Fibroblast of skin of scalp (primary cell): Measurements from ENCODE around the gene COL20A1.

Experiments used
- DNase-seq: peaks from one replicate; pipeline ENCODE4 v3.0.0-alpha.2; 2013

The COL20A1 gene

GRCh38 chr20:63363981-63364561, 71.1 kb downstream of the COL20A1 start:
- no peak for DNase-seq

GRCh38 chr20:63364801-63365585, 72.0 kb downstream of the COL20A1 start:
- no peak for DNase-seq

GRCh38 chr20:63365601-63366389, 72.8 kb downstream of the COL20A1 start:
- DNase-seq: no peak

GRCh38 chr20:63366390-63367365, 73.7 kb downstream of the COL20A1 start:
- no peak for DNase-seq

- DNase-seq: no peak
Observed at GRCh38 chr20:63367446-63368055, 74.6 kb downstream of the COL20A1 start.

- no peak for DNase-seq
Observed at GRCh38 chr20:63368151-63368550, 75.2 kb downstream of the COL20A1 start.

GRCh38 chr20:63369024-63369530, 76.1 kb downstream of the COL20A1 start:
- DNase-seq: no peak

GRCh38 chr20:63369724-63370617, 77.0 kb downstream of the COL20A1 start:
- DNase-seq: no peak

GRCh38 chr20:63370618-63371187, 77.7 kb downstream of the COL20A1 start:
- DNase-seq: no peak

GRCh38 chr20:63371291-63371865, 78.4 kb downstream of the COL20A1 start:
- DNase-seq: no peak

- DNase-seq: no peak
Observed at GRCh38 chr20:63372971-63373885, 80.2 kb downstream of the COL20A1 start.

- DNase-seq: no peak
Observed at GRCh38 chr20:63373996-63374395, 81.0 kb downstream of the COL20A1 start.

GRCh38 chr20:63374504-63374903, 81.5 kb downstream of the COL20A1 start:
- DNase-seq: no peak

- DNase-seq: no peak
Observed at GRCh38 chr20:63375438-63375837, 82.5 kb downstream of the COL20A1 start.

- DNase-seq: no peak
Observed at GRCh38 chr20:63376283-63377250, 83.6 kb downstream of the COL20A1 start.

- no peak for DNase-seq
Observed at GRCh38 chr20:63377256-63377941, 84.4 kb downstream of the COL20A1 start.

GRCh38 chr20:63377951-63378381, 85.0 kb downstream of the COL20A1 start:
- DNase-seq: no peak
